ENCODE results near the gene SMYD1. TPM values are rescaled to one million over a fixed set of nuclear protein-coding genes. Genes with fewer than 3 reads are reported as not detected.

The SMYD1 gene
- total RNA-seq, 4 donors from 2014 or later: not detected

DNA sequence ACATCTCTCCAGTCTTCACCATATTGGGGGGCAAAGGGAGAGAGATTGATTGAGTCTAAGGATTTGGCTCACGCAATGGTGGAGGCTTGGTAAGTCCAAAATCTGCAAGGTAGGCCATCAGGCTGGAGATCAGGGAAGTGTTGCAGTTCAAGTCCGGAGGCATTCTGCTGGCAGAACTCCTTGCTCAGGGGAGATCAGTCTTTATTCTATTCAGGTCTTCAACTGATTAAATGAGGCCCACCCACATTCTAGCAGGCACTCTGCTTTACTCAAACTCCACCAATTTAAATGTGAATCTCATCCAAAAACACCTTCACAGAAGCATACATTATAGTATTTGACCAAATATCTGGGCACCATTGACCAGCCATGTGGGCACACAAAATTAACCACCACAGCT is 21.4 kb downstream of the SMYD1 start:
- TF ChIP-seq, protein P1, sequence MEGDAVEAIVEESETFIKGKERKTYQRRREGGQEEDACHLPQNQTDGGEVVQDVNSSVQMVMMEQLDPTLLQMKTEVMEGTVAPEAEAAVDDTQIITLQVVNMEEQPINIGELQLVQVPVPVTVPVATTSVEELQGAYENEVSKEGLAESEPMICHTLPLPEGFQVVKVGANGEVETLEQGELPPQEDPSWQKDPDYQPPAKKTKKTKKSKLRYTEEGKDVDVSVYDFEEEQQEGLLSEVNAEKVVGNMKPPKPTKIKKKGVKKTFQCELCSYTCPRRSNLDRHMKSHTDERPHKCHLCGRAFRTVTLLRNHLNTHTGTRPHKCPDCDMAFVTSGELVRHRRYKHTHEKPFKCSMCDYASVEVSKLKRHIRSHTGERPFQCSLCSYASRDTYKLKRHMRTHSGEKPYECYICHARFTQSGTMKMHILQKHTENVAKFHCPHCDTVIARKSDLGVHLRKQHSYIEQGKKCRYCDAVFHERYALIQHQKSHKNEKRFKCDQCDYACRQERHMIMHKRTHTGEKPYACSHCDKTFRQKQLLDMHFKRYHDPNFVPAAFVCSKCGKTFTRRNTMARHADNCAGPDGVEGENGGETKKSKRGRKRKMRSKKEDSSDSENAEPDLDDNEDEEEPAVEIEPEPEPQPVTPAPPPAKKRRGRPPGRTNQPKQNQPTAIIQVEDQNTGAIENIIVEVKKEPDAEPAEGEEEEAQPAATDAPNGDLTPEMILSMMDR (IDR thresholded peaks at IDR 0.05; ENCODE audit: low read depth): no peak

DNA sequence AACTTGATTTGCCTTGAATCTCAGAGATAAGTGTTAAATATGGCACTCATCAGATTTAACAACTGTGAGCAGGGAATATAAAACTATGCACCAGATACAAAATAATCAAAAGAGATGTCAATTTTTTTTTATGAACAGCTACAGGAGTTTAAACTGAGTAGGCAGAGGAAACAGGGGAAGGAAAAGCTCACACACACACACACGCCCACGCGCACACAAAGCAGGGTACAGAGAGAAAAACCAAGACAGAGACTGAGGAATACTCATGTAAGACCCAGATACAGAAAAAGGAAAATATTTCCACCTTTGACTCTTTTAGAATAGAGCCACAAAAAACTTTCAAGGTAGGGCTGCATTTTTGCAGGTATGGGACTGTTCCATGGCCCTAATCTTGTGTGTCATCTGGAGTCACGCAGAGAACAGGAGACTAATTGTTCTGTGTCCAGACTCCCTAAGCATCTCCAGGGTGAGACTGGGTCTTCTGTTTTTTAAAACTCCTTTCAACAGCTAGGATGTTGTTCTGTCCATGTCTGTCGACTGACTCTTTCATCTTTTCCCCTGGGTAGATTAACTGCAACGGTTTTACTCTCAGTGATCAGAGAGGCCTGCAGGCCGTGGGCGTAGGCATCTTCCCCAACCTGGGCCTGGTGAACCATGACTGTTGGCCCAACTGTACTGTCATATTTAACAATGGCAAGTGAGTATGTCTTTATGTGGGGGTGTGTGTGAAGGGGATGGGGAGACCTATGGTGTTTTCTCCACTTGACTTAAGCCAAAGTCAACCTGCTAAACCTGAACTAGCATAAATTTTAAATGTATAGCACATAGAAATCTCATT is 23.0 kb downstream of the SMYD1 start:
- TF ChIP-seq, protein P1 (IDR thresholded peaks at IDR 0.05; ENCODE audit: low read depth): no peak

DNA sequence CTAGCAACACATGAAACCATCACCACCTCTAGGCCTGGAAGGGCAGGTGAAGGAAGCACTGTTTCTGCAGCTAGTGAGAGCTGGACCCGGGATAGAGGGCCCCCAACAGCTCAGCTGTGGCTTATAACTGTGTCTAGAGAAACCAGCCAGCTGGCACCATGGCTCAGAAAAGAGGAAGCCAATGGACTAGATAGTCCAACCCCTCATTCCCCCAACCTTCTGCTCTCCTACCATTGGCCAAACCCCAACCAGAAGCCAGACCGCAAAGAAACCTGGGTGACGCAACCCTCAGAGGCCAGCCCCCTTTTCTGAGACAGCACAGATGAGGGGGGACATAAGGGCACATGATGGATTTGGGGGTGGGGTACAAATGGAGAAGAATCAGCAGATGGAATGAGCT is 24.3 kb downstream of the SMYD1 start:
- TF ChIP-seq, protein P1 (IDR thresholded peaks at IDR 0.05; ENCODE audit: low read depth): no peak

DNA sequence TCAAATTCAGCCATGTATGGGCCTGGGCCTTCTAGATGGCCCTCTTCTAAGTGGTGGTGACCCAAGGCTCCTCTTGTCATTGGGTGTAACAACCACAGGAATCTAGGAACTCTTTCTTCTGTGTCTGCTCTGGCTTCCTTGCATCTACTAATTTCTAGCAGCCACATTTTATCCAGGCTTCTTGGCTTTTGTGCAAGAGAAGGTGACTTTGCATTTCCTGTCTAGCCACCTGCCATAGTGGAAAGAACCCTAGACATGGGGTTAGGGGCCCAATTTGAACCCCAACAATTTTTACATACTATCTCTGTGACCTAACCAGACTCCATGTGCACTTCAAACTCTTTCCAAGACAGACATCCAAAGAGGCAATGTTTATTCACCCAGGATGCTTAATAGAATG is 25.1 kb downstream of the SMYD1 start:
- TF ChIP-seq, protein P1 (IDR thresholded peaks at IDR 0.05; ENCODE audit: low read depth): no peak

DNA sequence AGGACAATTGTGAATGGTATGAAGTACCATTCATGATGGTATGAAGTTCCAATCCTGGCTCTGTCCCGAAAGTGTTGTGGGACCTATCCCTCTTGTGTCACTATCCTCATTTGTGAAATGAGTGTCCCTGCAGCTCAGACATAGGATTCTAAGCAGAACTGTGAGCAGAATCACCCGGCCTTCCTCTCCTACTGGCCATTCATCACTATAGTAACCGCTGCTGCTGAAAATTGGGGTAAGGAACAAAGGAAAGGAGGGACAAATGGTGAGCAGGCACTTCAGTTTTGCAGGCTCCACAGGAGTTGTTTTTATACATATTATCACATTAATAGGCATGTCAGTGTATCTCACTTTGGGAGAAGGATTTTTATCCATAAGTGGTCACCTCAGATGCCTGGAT is 27.4 kb downstream of the SMYD1 start:
- TF ChIP-seq, protein P1 (IDR thresholded peaks at IDR 0.05; ENCODE audit: low read depth): no peak

DNA sequence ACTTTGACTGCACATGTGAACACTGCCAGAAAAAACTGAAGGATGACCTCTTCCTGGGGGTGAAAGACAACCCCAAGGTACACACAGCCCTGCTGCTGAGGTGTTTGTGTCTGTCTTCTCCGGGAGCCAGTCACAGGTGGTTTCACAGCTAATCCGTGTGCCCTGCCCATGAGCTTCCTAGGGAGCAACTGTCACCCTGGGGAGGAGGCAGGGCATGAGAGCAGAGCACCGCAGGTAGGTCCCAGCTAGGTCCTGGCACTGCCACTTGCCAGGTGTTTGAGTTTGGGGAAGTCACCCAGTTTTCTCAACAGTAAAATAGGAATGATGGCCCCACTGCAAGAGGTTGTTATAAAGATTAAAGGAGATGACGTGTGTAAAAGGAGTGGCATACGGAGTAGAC is 29.1 kb downstream of the SMYD1 start:
- TF ChIP-seq, protein P1 (IDR thresholded peaks at IDR 0.05; ENCODE audit: low read depth): no peak

DNA sequence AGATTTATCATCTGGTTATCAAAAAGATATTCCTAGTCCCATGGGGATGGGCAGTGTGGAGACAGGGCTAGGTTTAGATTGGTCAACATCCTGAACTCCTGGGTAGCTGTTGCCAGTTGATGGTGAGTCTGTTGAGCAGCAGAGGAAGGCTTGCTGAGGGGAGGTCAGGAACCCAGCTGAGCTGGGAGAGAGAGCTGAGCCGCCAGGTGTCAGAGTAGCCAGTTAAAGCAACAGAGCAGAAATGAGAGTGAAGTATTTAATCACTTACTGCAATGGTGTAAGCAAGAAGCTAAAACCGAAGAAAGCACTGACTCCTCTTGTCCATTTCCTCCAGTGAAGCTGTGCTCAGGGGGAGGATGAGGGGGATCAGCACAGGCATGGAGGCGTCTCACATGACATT is 29.6 kb downstream of the SMYD1 start:
- TF ChIP-seq, protein P1 (IDR thresholded peaks at IDR 0.05; ENCODE audit: low read depth): no peak

All from subcutaneous adipose tissue (tissue), 4 donors.